Panc1 (cell line): ENCODE data around the gene RAP1GAP.

Source experiments
- POLR2AphosphoS5 ChIP-seq: IDR thresholded peaks from 2 replicates; pipeline ENCODE4 v1.6.1; 2012; ENCODE audit warnings: mild to moderate bottlenecking, low read depth, low read length, moderate library complexity
- TF ChIP-seq, protein P1 (sequence below): fragments of 450-650 bp; IDR thresholded peaks from 2 replicates; pipeline ENCODE4 v1.5.1; 2017; ENCODE audit warnings: mild to moderate bottlenecking
- TF ChIP-seq, protein P2 (sequence below), 2 experiments: IDR thresholded peaks; 2 replicates each; pipeline ENCODE4 v1.6.1; 2011 to 2012; ENCODE audit warnings: low read depth in 2 of 2, control low read depth in 1 of 2, low read length in 1 of 2, mild to moderate bottlenecking in 1 of 2, moderate library complexity in 1 of 2; ENCODE audit not compliant: insufficient read depth in 1 of 2

DNA sequence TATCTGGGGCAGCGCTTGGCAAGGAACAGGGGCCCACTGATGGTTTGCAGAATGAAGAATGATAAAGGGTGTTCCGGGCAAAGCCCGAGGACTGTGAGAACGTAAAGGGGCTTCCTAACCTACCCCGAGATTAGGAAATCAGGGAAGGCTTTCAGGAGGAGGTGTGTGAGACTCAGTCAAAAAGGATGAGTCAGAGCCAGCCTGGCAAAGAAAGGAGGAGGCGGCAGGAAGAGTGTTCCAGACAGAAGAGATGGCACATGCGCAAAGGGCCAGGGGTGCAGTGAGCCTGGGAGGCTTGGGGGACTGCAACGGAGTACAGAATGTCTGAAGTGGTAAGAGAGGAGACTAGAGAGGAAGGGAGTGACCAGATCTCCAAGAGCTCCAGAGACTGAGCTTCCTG, 70.3 kb downstream of the RAP1GAP start:
- no peak for TF ChIP-seq POLR2AphosphoS5
- TF ChIP-seq, protein P1, sequence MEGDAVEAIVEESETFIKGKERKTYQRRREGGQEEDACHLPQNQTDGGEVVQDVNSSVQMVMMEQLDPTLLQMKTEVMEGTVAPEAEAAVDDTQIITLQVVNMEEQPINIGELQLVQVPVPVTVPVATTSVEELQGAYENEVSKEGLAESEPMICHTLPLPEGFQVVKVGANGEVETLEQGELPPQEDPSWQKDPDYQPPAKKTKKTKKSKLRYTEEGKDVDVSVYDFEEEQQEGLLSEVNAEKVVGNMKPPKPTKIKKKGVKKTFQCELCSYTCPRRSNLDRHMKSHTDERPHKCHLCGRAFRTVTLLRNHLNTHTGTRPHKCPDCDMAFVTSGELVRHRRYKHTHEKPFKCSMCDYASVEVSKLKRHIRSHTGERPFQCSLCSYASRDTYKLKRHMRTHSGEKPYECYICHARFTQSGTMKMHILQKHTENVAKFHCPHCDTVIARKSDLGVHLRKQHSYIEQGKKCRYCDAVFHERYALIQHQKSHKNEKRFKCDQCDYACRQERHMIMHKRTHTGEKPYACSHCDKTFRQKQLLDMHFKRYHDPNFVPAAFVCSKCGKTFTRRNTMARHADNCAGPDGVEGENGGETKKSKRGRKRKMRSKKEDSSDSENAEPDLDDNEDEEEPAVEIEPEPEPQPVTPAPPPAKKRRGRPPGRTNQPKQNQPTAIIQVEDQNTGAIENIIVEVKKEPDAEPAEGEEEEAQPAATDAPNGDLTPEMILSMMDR, result no peak
- TF ChIP-seq, protein P2, sequence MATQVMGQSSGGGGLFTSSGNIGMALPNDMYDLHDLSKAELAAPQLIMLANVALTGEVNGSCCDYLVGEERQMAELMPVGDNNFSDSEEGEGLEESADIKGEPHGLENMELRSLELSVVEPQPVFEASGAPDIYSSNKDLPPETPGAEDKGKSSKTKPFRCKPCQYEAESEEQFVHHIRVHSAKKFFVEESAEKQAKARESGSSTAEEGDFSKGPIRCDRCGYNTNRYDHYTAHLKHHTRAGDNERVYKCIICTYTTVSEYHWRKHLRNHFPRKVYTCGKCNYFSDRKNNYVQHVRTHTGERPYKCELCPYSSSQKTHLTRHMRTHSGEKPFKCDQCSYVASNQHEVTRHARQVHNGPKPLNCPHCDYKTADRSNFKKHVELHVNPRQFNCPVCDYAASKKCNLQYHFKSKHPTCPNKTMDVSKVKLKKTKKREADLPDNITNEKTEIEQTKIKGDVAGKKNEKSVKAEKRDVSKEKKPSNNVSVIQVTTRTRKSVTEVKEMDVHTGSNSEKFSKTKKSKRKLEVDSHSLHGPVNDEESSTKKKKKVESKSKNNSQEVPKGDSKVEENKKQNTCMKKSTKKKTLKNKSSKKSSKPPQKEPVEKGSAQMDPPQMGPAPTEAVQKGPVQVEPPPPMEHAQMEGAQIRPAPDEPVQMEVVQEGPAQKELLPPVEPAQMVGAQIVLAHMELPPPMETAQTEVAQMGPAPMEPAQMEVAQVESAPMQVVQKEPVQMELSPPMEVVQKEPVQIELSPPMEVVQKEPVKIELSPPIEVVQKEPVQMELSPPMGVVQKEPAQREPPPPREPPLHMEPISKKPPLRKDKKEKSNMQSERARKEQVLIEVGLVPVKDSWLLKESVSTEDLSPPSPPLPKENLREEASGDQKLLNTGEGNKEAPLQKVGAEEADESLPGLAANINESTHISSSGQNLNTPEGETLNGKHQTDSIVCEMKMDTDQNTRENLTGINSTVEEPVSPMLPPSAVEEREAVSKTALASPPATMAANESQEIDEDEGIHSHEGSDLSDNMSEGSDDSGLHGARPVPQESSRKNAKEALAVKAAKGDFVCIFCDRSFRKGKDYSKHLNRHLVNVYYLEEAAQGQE (IDR thresholded peaks at IDR 0.05; ENCODE audit: insufficient read depth in 1 of 2, low read depth in 2 of 2, low read length in 1 of 2), result no peak
